ENCODE results near the gene SAC3D1. TPM values are rescaled to one million over a fixed set of nuclear protein-coding genes. Genes with fewer than 3 reads are reported as not detected.
A peak's percentile ranks its signal among the peaks of the same experiment; 100 is the strongest.

SAC3D1 gene
- total RNA-seq, 1 donor from 2014 or later, result 15.5 TPM

GRCh38 chr11:65060913-65061408 is 20.0 kb downstream of the SAC3D1 start:
- Histone ChIP-seq H3K36me3 (ENCODE audit: control insufficient read depth, insufficient read depth, low read length) (no peaks in the 10 kb centered on the region), H3K27me3 (ENCODE audit: control insufficient read depth, insufficient read depth, low read length) (peaks cover 2% of the 10 kb centered on the region), H3K4me3 (ENCODE audit: low read depth, low read length) (no peak overlapping the region)
- FAIRE-seq (no peak), DNase-seq (ENCODE audit: low read depth) (peak; percentile 23)
- peak; percentile 31 for TF ChIP-seq CTCF (IDR thresholded peaks at IDR 0.05; ENCODE audit: insufficient read depth, low read length, severe bottlenecking)

GRCh38 chr11:65063532-65063931 is 22.5 kb downstream of the SAC3D1 start:
- H3K27me3 ChIP-seq (ENCODE audit: control insufficient read depth, insufficient read depth, low read length), result peaks cover 2% of the 10 kb centered on the region
- H3K4me3 ChIP-seq (ENCODE audit: low read depth, low read length), result no peak overlapping the region
- FAIRE-seq (peak; percentile 83), DNase-seq (ENCODE audit: low read depth) (peak; percentile 31)
- no peak for TF ChIP-seq CTCF (IDR thresholded peaks at IDR 0.05; ENCODE audit: insufficient read depth, low read length, severe bottlenecking)
- no peaks in the 10 kb centered on the region for H3K36me3 ChIP-seq (ENCODE audit: control insufficient read depth, insufficient read depth, low read length)

- H3K4me3 ChIP-seq (ENCODE audit: low read depth, low read length), result no peak overlapping the region
- no peaks in the 10 kb centered on the region for H3K27me3 ChIP-seq (ENCODE audit: control insufficient read depth, insufficient read depth, low read length)
- H3K36me3 ChIP-seq (ENCODE audit: control insufficient read depth, insufficient read depth, low read length), result no peaks in the 10 kb centered on the region
- FAIRE-seq (no peak), DNase-seq (ENCODE audit: low read depth) (no peak)
- TF ChIP-seq CTCF (IDR thresholded peaks at IDR 0.05; ENCODE audit: insufficient read depth, low read length, severe bottlenecking), result no peak
Observed at GRCh38 chr11:65064847-65065240, 23.8 kb downstream of the SAC3D1 start.

GRCh38 chr11:65065851-65066250 is 24.8 kb downstream of the SAC3D1 start:
- no peak for FAIRE-seq
- no peak for TF ChIP-seq CTCF (IDR thresholded peaks at IDR 0.05; ENCODE audit: insufficient read depth, low read length, severe bottlenecking)
- no peak overlapping the region for H3K4me3 ChIP-seq (ENCODE audit: low read depth, low read length)

GRCh38 chr11:65066315-65066714 is 25.3 kb downstream of the SAC3D1 start:
- DNase-seq (ENCODE audit: low read depth) (no peak), FAIRE-seq (no peak)
- Histone ChIP-seq H3K27me3 (ENCODE audit: control insufficient read depth, insufficient read depth, low read length) (no peaks in the 10 kb centered on the region), H3K4me3 (ENCODE audit: low read depth, low read length) (no peak overlapping the region), H3K36me3 (ENCODE audit: control insufficient read depth, insufficient read depth, low read length) (no peaks in the 10 kb centered on the region)
- no peak for TF ChIP-seq CTCF (IDR thresholded peaks at IDR 0.05; ENCODE audit: insufficient read depth, low read length, severe bottlenecking)

More at GRCh38 chr11:65065851-65066250, 24.8 kb downstream of the SAC3D1 start:
- Histone ChIP-seq H3K36me3 (ENCODE audit: control insufficient read depth, insufficient read depth, low read length) (no peaks in the 10 kb centered on the region), H3K27me3 (ENCODE audit: control insufficient read depth, insufficient read depth, low read length) (no peaks in the 10 kb centered on the region)
- DNase-seq (ENCODE audit: low read depth), result no peak

- H3K27me3 ChIP-seq (ENCODE audit: control insufficient read depth, insufficient read depth, low read length), result no peaks in the 10 kb centered on the region
- no peaks in the 10 kb centered on the region for H3K36me3 ChIP-seq (ENCODE audit: control insufficient read depth, insufficient read depth, low read length)
- FAIRE-seq, result no peak
- no peak for TF ChIP-seq CTCF (IDR thresholded peaks at IDR 0.05; ENCODE audit: insufficient read depth, low read length, severe bottlenecking)
- H3K4me3 ChIP-seq (ENCODE audit: low read depth, low read length), result no peak overlapping the region
- DNase-seq (ENCODE audit: low read depth), result no peak
Observed at GRCh38 chr11:65066805-65067291, 25.8 kb downstream of the SAC3D1 start.
